Hepatocyte (in vitro differentiated cells): Measurements from ENCODE around the gene RPL36A. TPM values are rescaled to one million over a fixed set of nuclear protein-coding genes. Genes with fewer than 3 reads are reported as not detected.

Source experiments
- DNase-seq: peaks from one replicate; pipeline ENCODE4 v3.0.0-alpha.2; 2016; ENCODE audit warnings: low spot score
- H2AFZ ChIP-seq: fragments of 200-600 bp; sonication (generic); 2 replicates; pipeline ENCODE4 v1.6.0; 2016; ENCODE audit warnings: antibody characterized with exemption, mild to moderate bottlenecking
- H3K27ac ChIP-seq: fragments of 200-600 bp; sonication (generic); 2 replicates; pipeline ENCODE4 v1.5.1; 2016; ENCODE audit warnings: mild to moderate bottlenecking
- H3K27me3 ChIP-seq: fragments of 200-600 bp; sonication (generic); 2 replicates; pipeline ENCODE4 v1.6.1; 2016
- H3K36me3 ChIP-seq: fragments of 200-600 bp; sonication (generic); replicated peaks from 2 replicates; pipeline ENCODE4 v1.5.1; 2016; ENCODE audit warnings: low read depth; ENCODE audit not compliant: insufficient read depth
- H3K4me1 ChIP-seq: fragments of 200-600 bp; sonication (generic); 2 replicates; pipeline ENCODE4 v1.5.1; 2016; ENCODE audit warnings: mild to moderate bottlenecking, moderate library complexity; ENCODE audit not compliant: insufficient read depth
- H3K4me2 ChIP-seq: fragments of 200-600 bp; sonication (generic); 2 replicates; pipeline ENCODE4 v1.6.0; 2016
- H3K4me3 ChIP-seq: fragments of 200-600 bp; sonication (generic); 2 replicates; pipeline ENCODE4 v1.5.1; 2016; ENCODE audit warnings: mild to moderate bottlenecking
- H3K79me2 ChIP-seq: fragments of 200-600 bp; sonication (generic); 2 replicates; pipeline ENCODE4 v1.6.0; 2017; ENCODE audit warnings: mild to moderate bottlenecking
- H3K9me2 ChIP-seq: fragments of 200-600 bp; sonication (generic); replicated peaks from 2 replicates; pipeline ENCODE4 v1.6.0; 2017; ENCODE audit warnings: mild to moderate bottlenecking; ENCODE audit not compliant: insufficient read depth
- H3K9me3 ChIP-seq: fragments of 200-600 bp; sonication (generic); 2 replicates; pipeline ENCODE4 v1.5.1; 2016; ENCODE audit warnings: low read depth, mild to moderate bottlenecking
- H4K20me1 ChIP-seq: fragments of 200-600 bp; sonication (generic); 2 replicates; pipeline ENCODE4 v1.6.0; 2016; ENCODE audit warnings: mild to moderate bottlenecking; ENCODE audit not compliant: insufficient read depth, poor library complexity, severe bottlenecking
- EZH2 ChIP-seq: fragments of 200-600 bp; sonication (generic); IDR thresholded peaks from 2 replicates; pipeline ENCODE4 v1.6.1; 2016; ENCODE audit warnings: antibody characterized with exemption, mild to moderate bottlenecking, borderline replicate concordance
- EZH2phosphoT487 ChIP-seq: fragments of 200-600 bp; sonication (generic); IDR thresholded peaks from one replicate; pipeline ENCODE4 v1.6.1; 2018; ENCODE audit warnings: antibody characterized with exemption, mild to moderate bottlenecking, low read depth, moderate library complexity; ENCODE audit not compliant: unreplicated experiment, severe bottlenecking
- WGBS: methylation state at CpG from one replicate; pipeline ENCODE4 v1.1.6; 2016; ENCODE audit warnings: low lambda C conversion rate; ENCODE audit errors: missing lambda C conversion rate; 5-methylcytosine and 5-hydroxymethylcytosine counted together
- polyA plus RNA-seq: library from polyadenylated mRNA; unstranded; fragments of >200 nt; fragmentation: Nextera tagmentation; extraction: Ambion mirVana; gene quantifications from 2 replicates; pipeline ENCODE4 v1.2.1, GENCODE V29; 2016
- total RNA-seq: library from RNA; depleted of rRNA; stranded (reverse); fragments of >200 nt; gene quantifications from 2 replicates; pipeline ENCODE4 v1.2.3, GENCODE V29; 2014
- TF ChIP-seq, protein P1 (sequence below): fragments of 200-600 bp; sonication (generic); IDR thresholded peaks from 2 replicates; pipeline ENCODE4 v1.5.1; 2016; ENCODE audit warnings: antibody characterized with exemption, mild to moderate bottlenecking; ENCODE audit not compliant: poor library complexity

The RPL36A gene
- total and polyA plus RNA-seq, 2 experiments from 2014 or later = 245 to 2,118 TPM

DNA sequence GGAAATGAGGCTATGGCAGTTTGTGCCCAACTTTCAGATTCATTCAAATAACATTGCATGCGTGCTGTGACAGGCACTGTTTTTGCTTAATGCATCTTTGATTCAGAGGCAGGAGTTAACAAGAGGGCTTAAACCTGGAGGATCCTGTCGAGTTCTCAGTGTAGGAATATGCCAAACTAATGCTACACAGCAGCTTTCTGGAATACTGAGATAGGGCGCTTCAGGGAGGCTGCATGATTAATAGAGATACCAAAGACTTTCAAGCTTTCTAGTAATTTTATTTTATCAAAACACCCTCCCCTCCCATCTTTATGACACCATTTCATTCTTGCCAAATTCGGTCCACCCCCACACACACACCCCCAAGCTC, 41.6 kb upstream of the RPL36A start:
- no peaks in the 10 kb centered on the region for H3K9me3 ChIP-seq
- no peak for TF ChIP-seq EZH2phosphoT487
- TF ChIP-seq EZH2 = no peak
- TF ChIP-seq, protein P1, sequence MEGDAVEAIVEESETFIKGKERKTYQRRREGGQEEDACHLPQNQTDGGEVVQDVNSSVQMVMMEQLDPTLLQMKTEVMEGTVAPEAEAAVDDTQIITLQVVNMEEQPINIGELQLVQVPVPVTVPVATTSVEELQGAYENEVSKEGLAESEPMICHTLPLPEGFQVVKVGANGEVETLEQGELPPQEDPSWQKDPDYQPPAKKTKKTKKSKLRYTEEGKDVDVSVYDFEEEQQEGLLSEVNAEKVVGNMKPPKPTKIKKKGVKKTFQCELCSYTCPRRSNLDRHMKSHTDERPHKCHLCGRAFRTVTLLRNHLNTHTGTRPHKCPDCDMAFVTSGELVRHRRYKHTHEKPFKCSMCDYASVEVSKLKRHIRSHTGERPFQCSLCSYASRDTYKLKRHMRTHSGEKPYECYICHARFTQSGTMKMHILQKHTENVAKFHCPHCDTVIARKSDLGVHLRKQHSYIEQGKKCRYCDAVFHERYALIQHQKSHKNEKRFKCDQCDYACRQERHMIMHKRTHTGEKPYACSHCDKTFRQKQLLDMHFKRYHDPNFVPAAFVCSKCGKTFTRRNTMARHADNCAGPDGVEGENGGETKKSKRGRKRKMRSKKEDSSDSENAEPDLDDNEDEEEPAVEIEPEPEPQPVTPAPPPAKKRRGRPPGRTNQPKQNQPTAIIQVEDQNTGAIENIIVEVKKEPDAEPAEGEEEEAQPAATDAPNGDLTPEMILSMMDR = no peak
- no peaks in the 10 kb centered on the region for H3K36me3 ChIP-seq
- peak overlapping the region; percentile 49 for H2AFZ ChIP-seq
- peak overlapping the region; percentile 54 for H3K4me3 ChIP-seq
- no peaks in the 10 kb centered on the region for H3K9me2 ChIP-seq
- 46% methylated on average over 4 of the region's 4 CpGs for whole genome bisulfite sequencing
- H3K27ac ChIP-seq = peak overlapping the region; percentile 97
- DNase-seq = no peak
- H3K27me3 ChIP-seq = no peaks in the 10 kb centered on the region
- peaks cover 10% of the 10 kb centered on the region for H3K79me2 ChIP-seq
- peak overlapping the region; percentile 77 for H3K4me2 ChIP-seq
- no peaks in the 10 kb centered on the region for H3K4me1 ChIP-seq
- H4K20me1 ChIP-seq = no peaks in the 10 kb centered on the region

DNA sequence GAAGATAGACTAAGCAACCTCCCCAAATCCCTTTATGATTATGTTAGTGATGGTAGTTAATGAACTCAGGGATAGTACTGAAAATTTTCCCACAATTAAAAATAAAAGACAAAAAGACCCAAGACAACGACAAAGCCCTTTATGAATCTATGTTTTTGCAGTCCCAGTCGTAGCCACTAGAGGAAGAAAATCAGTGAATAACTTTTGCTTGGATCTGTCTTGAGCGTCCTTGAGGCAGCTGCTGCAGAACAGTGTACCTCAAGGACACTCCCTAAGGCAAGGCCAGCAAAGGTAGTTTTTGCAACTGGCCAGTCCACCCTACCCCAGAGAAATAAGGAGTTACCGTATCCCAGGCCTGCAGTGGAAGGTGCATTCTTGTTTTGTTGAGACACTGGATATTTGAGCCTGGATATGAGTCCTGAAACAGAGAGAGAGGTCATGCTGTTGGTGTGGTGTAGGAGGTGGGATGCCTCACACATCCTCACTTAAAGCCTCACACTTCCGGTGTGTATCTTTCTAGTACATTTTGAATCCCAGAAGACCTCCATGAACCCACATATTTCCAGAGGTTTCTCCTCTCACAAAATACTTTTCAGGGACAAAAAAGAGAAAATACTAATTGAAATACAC, 33.5 kb upstream of the RPL36A start:
- H3K36me3 ChIP-seq = no peaks in the 10 kb centered on the region
- no peak overlapping the region for H2AFZ ChIP-seq
- no peak for DNase-seq
- 53% methylated on average over 5 of the region's 5 CpGs for WGBS
- no peaks in the 10 kb centered on the region for H3K9me2 ChIP-seq
- TF ChIP-seq, protein P1 = no peak
- no peak for TF ChIP-seq EZH2phosphoT487
- no peak overlapping the region for H3K27ac ChIP-seq
- no peaks in the 10 kb centered on the region for H3K27me3 ChIP-seq
- H3K4me3 ChIP-seq = no peak overlapping the region
- no peaks in the 10 kb centered on the region for H4K20me1 ChIP-seq
- H3K4me1 ChIP-seq = no peaks in the 10 kb centered on the region
- H3K4me2 ChIP-seq = no peak overlapping the region
- H3K79me2 ChIP-seq = no peaks in the 10 kb centered on the region
- no peaks in the 10 kb centered on the region for H3K9me3 ChIP-seq

DNA sequence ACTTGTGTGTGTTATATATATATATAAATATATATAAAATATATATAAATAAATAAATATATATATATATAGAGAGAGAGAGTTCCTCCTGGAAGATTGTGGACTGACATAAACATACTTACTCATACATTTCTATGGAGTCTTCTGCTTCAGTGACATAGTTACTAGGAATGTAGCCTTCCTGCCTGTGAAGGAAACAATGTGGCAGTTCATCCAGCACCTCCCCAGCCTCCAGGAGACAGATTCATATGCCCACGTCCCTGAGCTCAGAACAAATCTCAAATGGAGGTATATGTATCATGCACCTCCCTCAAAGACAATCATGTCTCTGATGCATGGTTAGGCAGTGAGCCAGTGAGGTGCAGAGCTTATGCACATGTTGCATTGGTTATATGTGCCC, 30.8 kb upstream of the RPL36A start:
- 59% methylated on average over 1 of the region's 1 CpG for WGBS
- H2AFZ ChIP-seq = no peak overlapping the region
- no peaks in the 10 kb centered on the region for H3K9me3 ChIP-seq
- DNase-seq = no peak
- H3K27me3 ChIP-seq = no peaks in the 10 kb centered on the region
- H3K27ac ChIP-seq = no peak overlapping the region
- TF ChIP-seq, protein P1 = no peak
- TF ChIP-seq EZH2 = no peak
- TF ChIP-seq EZH2phosphoT487 = no peak
- H4K20me1 ChIP-seq = no peaks in the 10 kb centered on the region
- H3K9me2 ChIP-seq = no peaks in the 10 kb centered on the region
- H3K4me1 ChIP-seq = no peaks in the 10 kb centered on the region
- H3K79me2 ChIP-seq = no peaks in the 10 kb centered on the region
- no peak overlapping the region for H3K4me2 ChIP-seq
- no peaks in the 10 kb centered on the region for H3K36me3 ChIP-seq
- H3K4me3 ChIP-seq = no peak overlapping the region

DNA sequence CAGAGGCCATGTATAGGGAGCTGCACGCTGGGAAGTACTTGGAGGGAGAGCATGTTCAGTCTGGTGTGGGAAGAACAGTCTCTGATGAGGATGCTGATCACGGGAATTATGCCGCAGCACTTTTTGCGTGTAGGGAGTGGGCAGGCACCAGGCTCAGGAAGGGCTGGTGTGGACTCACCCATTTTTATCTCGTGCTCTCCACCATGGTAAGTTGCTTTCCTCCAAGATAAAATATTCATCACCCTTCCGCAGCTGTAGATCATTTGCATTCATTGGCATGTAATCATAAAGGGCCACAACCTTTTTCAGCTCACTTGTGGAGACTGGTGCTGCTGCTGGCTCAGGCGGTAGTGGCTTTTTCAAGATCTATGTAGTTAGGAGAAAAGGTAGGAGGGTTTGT, 30.4 kb upstream of the RPL36A start:
- no peaks in the 10 kb centered on the region for H3K36me3 ChIP-seq
- no peak overlapping the region for H3K4me2 ChIP-seq
- H4K20me1 ChIP-seq = no peaks in the 10 kb centered on the region
- 70% methylated on average over 7 of the region's 7 CpGs for WGBS
- no peak overlapping the region for H3K27ac ChIP-seq
- no peak for TF ChIP-seq EZH2
- TF ChIP-seq, protein P1 = no peak
- no peak for TF ChIP-seq EZH2phosphoT487
- no peak overlapping the region for H2AFZ ChIP-seq
- no peaks in the 10 kb centered on the region for H3K79me2 ChIP-seq
- H3K9me2 ChIP-seq = no peaks in the 10 kb centered on the region
- H3K27me3 ChIP-seq = no peaks in the 10 kb centered on the region
- H3K4me1 ChIP-seq = no peaks in the 10 kb centered on the region
- no peak for DNase-seq
- H3K9me3 ChIP-seq = no peaks in the 10 kb centered on the region
- no peak overlapping the region for H3K4me3 ChIP-seq
